ENCODE data around the gene TWIST2. TPM values are rescaled to one million over a fixed set of nuclear protein-coding genes. Genes with fewer than 3 reads are reported as not detected.

Gene TWIST2
- total and polyA plus RNA-seq, 9 donors = 14.2 to 104 (median 32.7) TPM

DNA sequence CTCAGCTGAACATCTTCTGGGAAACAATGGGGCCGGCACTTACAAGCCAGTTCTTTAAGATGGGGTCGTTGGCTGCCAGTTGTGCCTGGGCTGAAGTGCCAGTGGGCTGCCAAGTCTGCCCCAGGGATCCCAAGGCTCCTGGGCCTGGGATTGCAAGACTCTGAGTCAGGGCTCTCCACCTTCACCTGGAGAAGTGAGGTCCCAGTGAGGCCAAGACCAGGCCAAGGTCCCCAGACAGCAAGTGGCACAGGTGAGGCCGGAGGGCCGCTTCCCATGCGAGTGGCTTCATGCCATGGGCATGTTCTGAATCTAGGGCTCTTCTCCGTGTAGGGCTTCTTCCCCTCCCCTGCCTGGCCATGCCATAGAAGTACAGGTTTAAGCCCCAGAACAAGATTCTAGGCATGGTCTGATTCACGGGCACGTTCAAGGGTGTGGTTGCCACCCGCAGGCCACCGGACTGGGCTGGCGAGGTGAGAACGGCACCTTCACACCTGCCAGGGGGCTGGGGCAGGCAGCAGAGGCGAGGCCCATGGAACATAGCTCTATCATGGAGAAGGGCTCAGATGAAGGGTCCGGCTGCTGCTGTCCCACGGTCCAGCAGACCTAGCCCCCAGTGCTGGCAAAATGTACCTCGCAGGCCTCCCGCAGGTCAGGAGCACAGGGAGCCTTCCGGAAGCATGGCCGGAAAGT, 36.4 kb downstream of the TWIST2 start:
- intact Hi-C loops (cut with DNase I) = no loop called here
- no peak overlapping the region for H3K4me3 ChIP-seq
- no peak for DNase-seq
- H3K4me1 ChIP-seq (ENCODE audit: insufficient read depth) = peaks cover 6% of the 10 kb centered on the region
- no peaks in the 10 kb centered on the region for H3K9me3 ChIP-seq
- H3K27me3 ChIP-seq = no peaks in the 10 kb centered on the region
- WGBS, 3 donors = 87 to 93% (median 90%) methylated on average over 17 to 19 of the region's 19 CpGs
- no peak overlapping the region for H3K27ac ChIP-seq
- no peak for TF ChIP-seq EP300 (IDR thresholded peaks at IDR 0.05)
- H3K36me3 ChIP-seq = no peaks in the 10 kb centered on the region

- intact Hi-C loops (cut with DNase I) = no loop called here
- H3K9me3 ChIP-seq = no peaks in the 10 kb centered on the region
- no peaks in the 10 kb centered on the region for H3K27me3 ChIP-seq
- no peak for TF ChIP-seq POLR2A (IDR thresholded peaks at IDR 0.05)
- no peak for TF ChIP-seq CTCF (IDR thresholded peaks at IDR 0.05)
- no peak overlapping the region for H3K27ac ChIP-seq
- 89 to 94% (median 94%) methylated on average over 14 of the region's 14 CpGs for WGBS, 3 donors
- DNase-seq = no peak
- H3K4me3 ChIP-seq = no peak overlapping the region
- peaks cover 6% of the 10 kb centered on the region for H3K4me1 ChIP-seq (ENCODE audit: insufficient read depth)
- H3K36me3 ChIP-seq = no peaks in the 10 kb centered on the region
These were observed 37.0 kb downstream of the TWIST2 start for GRCh38 chr2:238884812-238885408.

DNA sequence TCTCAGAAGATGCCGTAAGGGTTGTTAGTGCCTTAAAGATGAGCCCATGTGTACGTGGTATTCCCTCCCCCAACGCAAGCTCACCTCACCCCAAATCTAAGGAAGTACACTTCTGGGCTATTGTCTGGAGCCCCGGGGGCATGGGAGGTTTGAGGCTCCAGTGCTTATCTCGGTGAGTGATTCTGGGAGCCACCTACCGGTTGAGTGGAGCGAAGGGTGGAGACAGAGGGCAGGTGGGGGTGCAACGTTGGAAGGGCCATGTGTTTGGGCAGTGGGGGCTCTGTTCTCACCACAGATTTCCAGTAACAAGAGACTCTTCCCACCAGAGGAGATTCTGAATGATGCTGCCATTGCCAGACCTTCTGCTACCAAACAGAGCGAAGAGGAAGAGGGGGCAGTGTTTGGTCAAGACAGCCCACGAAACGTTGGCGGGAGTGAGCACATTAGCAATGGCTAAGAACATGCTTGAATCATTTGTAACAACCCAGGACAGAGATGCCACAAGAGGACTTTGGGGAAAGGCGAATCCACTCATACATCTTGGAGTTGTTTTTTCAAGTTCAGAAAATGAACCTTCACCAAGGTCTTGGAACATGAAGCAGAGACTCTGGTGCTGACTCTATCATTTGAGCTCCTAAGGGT, 38.7 kb downstream of the TWIST2 start:
- intact Hi-C loops (cut with DNase I) = no loop called here
- Histone ChIP-seq H3K27ac (no peak overlapping the region), H3K4me3 (no peak overlapping the region), H3K4me1 (ENCODE audit: insufficient read depth) (peaks cover 6% of the 10 kb centered on the region), H3K9me3 (no peaks in the 10 kb centered on the region), H3K36me3 (no peaks in the 10 kb centered on the region), H3K27me3 (no peaks in the 10 kb centered on the region)
- DNase-seq = no peak
- 74 to 82% (median 77%) methylated on average over 13 of the region's 13 CpGs for WGBS, 3 donors
- no peak for TF ChIP-seq CTCF (IDR thresholded peaks at IDR 0.05)
- TF ChIP-seq POLR2A (IDR thresholded peaks at IDR 0.05) = no peak
- TF ChIP-seq EP300 (IDR thresholded peaks at IDR 0.05) = no peak

DNA sequence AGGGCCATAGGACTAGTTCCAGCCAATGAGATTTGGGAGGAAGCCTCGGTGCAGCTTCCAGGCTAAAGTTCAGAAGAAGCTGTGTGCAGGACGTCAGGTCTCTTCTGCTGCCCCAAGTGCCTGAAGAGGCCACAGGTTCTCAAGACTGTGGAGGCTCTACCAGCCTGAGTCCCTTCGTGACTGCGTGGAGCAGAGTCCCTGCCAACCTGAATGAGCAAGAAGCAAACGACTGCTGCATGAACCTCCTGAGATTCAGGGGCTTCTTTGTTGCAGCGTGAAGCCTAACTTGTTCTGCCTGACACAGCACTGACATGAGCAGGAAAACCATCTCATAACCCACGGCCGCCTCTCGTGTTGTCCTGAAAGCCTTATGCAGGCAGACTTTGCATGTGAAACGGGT, 39.7 kb downstream of the TWIST2 start:
- no peak for DNase-seq
- Histone ChIP-seq H3K27ac (no peak overlapping the region), H3K9me3 (no peaks in the 10 kb centered on the region), H3K27me3 (no peaks in the 10 kb centered on the region), H3K36me3 (no peaks in the 10 kb centered on the region), H3K4me1 (ENCODE audit: insufficient read depth) (peaks cover 4% of the 10 kb centered on the region), H3K4me3 (no peak overlapping the region)
- TF ChIP-seq CTCF (IDR thresholded peaks at IDR 0.05) = no peak
- no peak for TF ChIP-seq POLR2A (IDR thresholded peaks at IDR 0.05)
- no peak for TF ChIP-seq EP300 (IDR thresholded peaks at IDR 0.05)
- WGBS, 3 donors = 91 to 94% (median 93%) methylated on average over 10 of the region's 10 CpGs
- intact Hi-C loops (cut with DNase I) = no loop called here

- H3K4me1 ChIP-seq (ENCODE audit: insufficient read depth) = peaks cover 1% of the 10 kb centered on the region
- TF ChIP-seq CTCF (IDR thresholded peaks at IDR 0.05) (no peak), EP300 (IDR thresholded peaks at IDR 0.05) (no peak), POLR2A (IDR thresholded peaks at IDR 0.05) (no peak)
- DNase-seq = no peak
- no peak overlapping the region for H3K27ac ChIP-seq
- intact Hi-C loops (cut with DNase I) = no loop called here
- H3K4me3 ChIP-seq = no peak overlapping the region
- no peaks in the 10 kb centered on the region for H3K27me3 ChIP-seq
- H3K9me3 ChIP-seq = no peaks in the 10 kb centered on the region
- 91 to 95% (median 94%) methylated on average over 2 of the region's 2 CpGs for WGBS, 3 donors
- H3K36me3 ChIP-seq = no peaks in the 10 kb centered on the region
These were observed 40.9 kb downstream of the TWIST2 start for GRCh38 chr2:238888781-238889180.
